Glomerular visceral epithelial cell (primary cell): ENCODE measurements around the gene YIF1B.
A peak's percentile ranks its signal among the peaks of the same experiment; 100 is the strongest.
"Not testable (repeated sequence)": the region's sequence is repeated elsewhere in the genome, so short reads cannot be mapped to it uniquely, and the experiment has no call there.

Experiments used
- DNase-seq: peaks from one replicate; pipeline ENCODE4 v3.0.0-alpha.2; 2016; ENCODE audit errors: extremely low spot score

YIF1B gene

GRCh38 chr19:38277549-38277948 lies 38.2 kb downstream of the YIF1B start:
- no peak for DNase-seq

- no peak for DNase-seq
Measured at GRCh38 chr19:38276942-38277517, 38.7 kb downstream of the YIF1B start.

GRCh38 chr19:38274739-38275138 lies 41.0 kb downstream of the YIF1B start:
- no peak for DNase-seq

DNA sequence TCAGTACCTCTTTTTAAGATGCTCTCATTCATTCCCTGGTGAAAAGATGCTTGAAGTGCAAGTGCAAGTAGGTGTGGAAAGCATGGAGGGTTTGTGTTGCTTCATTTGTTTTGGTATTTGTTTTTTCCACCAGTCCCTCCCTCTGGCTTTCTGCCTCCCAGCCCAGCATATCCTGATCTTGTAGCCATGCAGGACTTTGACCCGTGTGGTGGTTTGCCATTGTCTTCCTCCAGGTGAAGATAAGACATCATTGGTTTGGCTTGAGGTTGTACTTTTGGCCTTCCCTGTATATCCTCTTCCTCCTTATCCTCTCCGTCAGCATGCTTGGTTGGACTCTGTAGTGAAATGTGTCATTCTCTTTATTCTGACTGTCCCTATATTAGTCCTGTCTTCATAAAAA lies 42.2 kb downstream of the YIF1B start:
- DNase-seq = no peak

- DNase-seq = peak; percentile 74
Measured at GRCh38 chr19:38270587-38271167, 45.1 kb downstream of the YIF1B start.

GRCh38 chr19:38268539-38268938 lies 47.2 kb downstream of the YIF1B start:
- DNase-seq = no peak

GRCh38 chr19:38267761-38268483 lies 47.8 kb downstream of the YIF1B start:
- peak; percentile 84 for DNase-seq

DNA sequence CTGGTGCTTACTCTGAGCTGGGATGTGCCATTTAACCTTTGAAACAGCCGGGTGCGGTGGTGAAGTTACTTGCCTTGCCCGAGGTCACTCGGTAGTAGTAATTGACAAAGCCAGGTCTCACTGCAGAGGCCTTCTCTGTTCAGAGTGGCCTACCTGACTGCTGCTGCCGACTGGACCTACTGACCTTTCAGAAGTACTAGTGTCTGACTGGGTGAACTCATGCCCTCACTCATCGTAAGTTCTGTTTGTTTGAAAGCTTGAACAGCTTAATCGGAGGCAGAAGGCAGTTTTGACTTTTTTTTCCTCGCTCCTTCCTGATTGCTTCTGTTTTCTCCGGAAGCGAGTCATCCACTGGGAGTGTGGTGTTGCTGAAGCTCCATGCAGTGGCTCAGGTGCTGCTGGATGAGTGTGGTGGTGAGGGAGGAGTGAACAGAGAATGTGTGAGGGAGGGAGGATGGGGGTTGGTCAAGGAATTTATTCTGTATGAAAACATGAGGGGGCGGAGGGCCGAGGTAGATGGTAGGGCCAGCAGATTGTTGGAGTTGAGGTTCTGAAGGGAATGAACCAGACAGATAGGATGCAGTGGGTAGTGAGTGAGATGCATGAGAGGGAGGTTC lies 48.7 kb downstream of the YIF1B start:
- peak; percentile 82 for DNase-seq

DNA sequence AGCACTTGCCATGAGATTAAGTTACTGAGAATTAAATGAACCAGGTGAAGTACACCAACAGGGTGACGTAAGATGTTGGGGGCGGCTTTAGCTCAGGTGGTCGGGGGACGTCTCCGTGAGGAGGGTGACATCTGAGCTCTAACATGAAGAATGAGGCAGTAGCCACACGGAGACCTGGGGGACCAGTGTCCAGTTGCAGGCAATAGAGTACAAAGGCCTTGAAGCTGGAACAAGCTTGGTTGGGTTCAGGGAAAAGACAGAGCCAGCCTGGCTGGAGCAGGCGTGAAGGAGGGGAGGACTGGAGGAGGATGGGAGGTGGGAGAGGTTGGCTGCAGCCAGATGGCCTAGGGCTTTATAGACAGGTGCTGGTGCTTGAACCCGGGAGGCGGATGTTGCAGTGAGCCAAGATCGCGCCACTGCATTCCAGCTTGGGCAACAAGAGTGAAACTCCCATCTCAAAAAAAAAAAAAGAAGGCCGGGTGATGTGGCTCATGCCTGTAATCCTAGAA lies 49.8 kb downstream of the YIF1B start:
- DNase-seq = peak; percentile 45

- DNase-seq = peak; percentile 62
Measured at GRCh38 chr19:38265213-38265861, 50.4 kb downstream of the YIF1B start.

- DNase-seq = peak; percentile 50
Measured at GRCh38 chr19:38264486-38265212, 51.1 kb downstream of the YIF1B start, which contains the start of gene SPINT2. TSS of gene SPINT2 (plus strand) at chr19:38264573. CDS start at chr19:38264893, 320 bp downstream.

DNA sequence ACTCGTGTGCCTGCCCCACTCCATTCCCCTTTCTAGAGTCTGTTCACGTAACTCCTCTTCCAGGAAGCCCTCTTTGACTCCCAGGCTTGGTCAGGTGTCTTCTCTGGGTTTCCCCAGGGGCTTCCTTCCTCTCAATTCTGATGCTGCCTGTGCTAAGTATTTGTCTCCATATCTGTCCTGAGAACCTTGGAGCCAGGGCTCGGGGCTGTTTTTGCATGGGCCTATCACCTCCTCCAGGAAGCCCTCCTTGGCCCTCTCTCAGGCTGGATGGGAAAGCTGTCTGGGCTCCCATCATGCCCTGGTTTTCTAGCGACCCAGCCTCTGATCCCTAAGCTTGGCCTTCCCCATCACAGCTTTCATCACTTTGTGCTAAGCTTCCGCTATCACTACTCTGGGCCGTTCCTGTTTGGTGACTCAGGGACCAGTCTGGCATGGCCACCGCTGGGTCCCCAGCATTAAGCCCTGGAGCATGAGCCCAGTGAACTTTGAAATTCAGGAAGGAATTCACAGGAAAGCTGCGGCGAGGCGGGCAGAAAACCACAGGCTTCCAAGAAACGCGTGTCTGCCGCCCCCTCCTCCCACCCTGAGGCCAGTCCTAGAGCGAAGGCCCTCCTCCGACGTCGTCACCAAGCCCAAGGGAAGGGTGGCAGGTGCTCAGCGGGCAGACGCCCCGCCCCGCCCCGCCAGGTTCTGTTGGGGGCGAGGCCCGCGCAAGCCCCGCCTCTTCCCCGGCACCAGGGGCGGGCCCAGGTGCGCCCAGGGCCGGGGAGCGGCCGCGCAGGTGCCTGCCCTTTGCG lies 51.9 kb downstream of the YIF1B start:
- DNase-seq = peak; percentile 95

GRCh38 chr19:38262585-38263268 lies 53.0 kb downstream of the YIF1B start:
- no peak for DNase-seq

DNA sequence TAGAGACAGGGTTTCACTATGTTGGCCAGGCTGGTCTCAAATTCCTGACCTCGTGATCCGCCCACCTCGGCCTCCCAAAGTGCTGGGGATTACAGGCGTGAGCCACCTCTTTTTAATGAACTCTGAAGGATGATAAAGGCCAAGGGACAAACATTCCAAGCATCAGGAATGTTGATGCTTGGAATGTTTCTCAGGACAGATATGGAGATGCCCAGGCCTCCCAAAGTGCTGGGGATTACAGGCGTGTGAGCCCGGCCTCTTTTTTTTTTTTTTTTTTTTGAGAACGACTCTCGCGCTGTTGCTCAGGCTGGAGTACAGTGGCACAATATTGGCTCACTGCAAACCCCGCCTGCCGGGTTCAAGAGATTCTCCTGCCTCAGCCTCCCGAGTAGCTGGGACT lies 53.8 kb downstream of the YIF1B start:
- not testable (repeated sequence) for DNase-seq

GRCh38 chr19:38255383-38256014 lies 60.2 kb downstream of the YIF1B start:
- DNase-seq = no peak

GRCh38 chr19:38253788-38254187 lies 62.0 kb downstream of the YIF1B start:
- DNase-seq = no peak
